HL-60/S4 treated with retinoic acid at 250 ng/mL for 4 days and 3 days (cell line): ENCODE measurements around the gene FBXW9.
"Not testable (repeated sequence)": the region's sequence is repeated elsewhere in the genome, so short reads cannot be mapped to it uniquely, and the experiment has no call there.

Source experiments
- in situ Hi-C: fragments of 300-500 bp; cut with MboI; formaldehyde crosslinking; loops from 2 replicates; pipeline ENCODE4 v1.7.0; 2022; ENCODE audit warnings: low sequenced_read_pairs

FBXW9 gene

GRCh38 chr19:12715929-12716328, 19.5 kb upstream of the FBXW9 start:
- in situ Hi-C loops: no loop called here

- in situ Hi-C loops: no loop called here
Observed at GRCh38 chr19:12715102-12715501, 18.7 kb upstream of the FBXW9 start.

- in situ Hi-C loops: not testable (repeated sequence)
Observed at GRCh38 chr19:12713304-12713703, 16.9 kb upstream of the FBXW9 start.

GRCh38 chr19:12712077-12712476, 15.6 kb upstream of the FBXW9 start:
- in situ Hi-C loops: not testable (repeated sequence)

GRCh38 chr19:12711187-12711586, 14.8 kb upstream of the FBXW9 start:
- in situ Hi-C loops: no loop called here

- in situ Hi-C loops: no loop called here
Observed at GRCh38 chr19:12708641-12709040, 12.2 kb upstream of the FBXW9 start.

GRCh38 chr19:12706332-12706718, 9.9 kb upstream of the FBXW9 start:
- in situ Hi-C loops: no loop called here

- in situ Hi-C loops: no loop called here
Observed at GRCh38 chr19:12705654-12706331, 9.4 kb upstream of the FBXW9 start.

GRCh38 chr19:12705169-12705568, 8.7 kb upstream of the FBXW9 start:
- in situ Hi-C loops: no loop called here

- in situ Hi-C loops: no loop called here
Observed at GRCh38 chr19:12703046-12703445, 6.6 kb upstream of the FBXW9 start.

- in situ Hi-C loops: no loop called here
Observed at GRCh38 chr19:12701596-12702282, 5.3 kb upstream of the FBXW9 start.

- in situ Hi-C loops: no loop called here
Observed at GRCh38 chr19:12698138-12698537, 1.7 kb upstream of the FBXW9 start.

GRCh38 chr19:12697425-12697824, 994 bp upstream of the FBXW9 start:
- in situ Hi-C loops: not testable (repeated sequence)

GRCh38 chr19:12695997-12696365, 450 bp downstream of the FBXW9 start:
- in situ Hi-C loops: no loop called here

- in situ Hi-C loops: no loop called here
Observed at GRCh38 chr19:12695514-12695913, 917 bp downstream of the FBXW9 start.

GRCh38 chr19:12695096-12695495, 1.3 kb downstream of the FBXW9 start:
- in situ Hi-C loops: no loop called here

- in situ Hi-C loops: no loop called here
Observed at GRCh38 chr19:12694641-12695040, 1.8 kb downstream of the FBXW9 start.

- in situ Hi-C loops: no loop called here
Observed at GRCh38 chr19:12692960-12693359, 3.5 kb downstream of the FBXW9 start.

- in situ Hi-C loops: no loop called here
Observed at GRCh38 chr19:12689581-12690216, 6.7 kb downstream of the FBXW9 start.

GRCh38 chr19:12689012-12689411, 7.4 kb downstream of the FBXW9 start:
- in situ Hi-C loops: no loop called here

- in situ Hi-C loops: no loop called here
Observed at GRCh38 chr19:12687496-12688196, 8.8 kb downstream of the FBXW9 start, which contains the start of gene GNG14. Gene GNG14, plus strand, starts transcription at chr19:12687998. Its CDS starts 51 bp downstream, at chr19:12688049.
